Medulla oblongata (tissue), 1 donor: Measurements from ENCODE around the gene HNRNPA3.
"Not testable (repeated sequence)": the region's sequence is repeated elsewhere in the genome, so short reads cannot be mapped to it uniquely, and the experiment has no call there.

ENCODE experiments used
- DNase-seq: peaks from one replicate; pipeline ENCODE4 v3.0.0-alpha.2; 2015; ENCODE audit errors: extremely low spot score

Gene HNRNPA3

GRCh38 chr2:177212106-177212890 is at the start of gene HNRNPA3:
TSS of gene HNRNPA3 (plus strand) at chr2:177212794. CDS start at chr2:177212800, 6 bp downstream.
- peak; percentile 99 for DNase-seq

- no peak for DNase-seq
Measured at GRCh38 chr2:177164131-177164530, 48.5 kb upstream of the HNRNPA3 start.

- peak; percentile 98 for DNase-seq
Measured at GRCh38 chr2:177164584-177165052, 48.0 kb upstream of the HNRNPA3 start.

- DNase-seq, result peak; percentile 89
Measured at GRCh38 chr2:177165061-177165583, 47.5 kb upstream of the HNRNPA3 start.

GRCh38 chr2:177165721-177166711 is 46.6 kb upstream of the HNRNPA3 start:
- DNase-seq, result peak; percentile 74

- peak; percentile 49 for DNase-seq
Measured at GRCh38 chr2:177169810-177170514, 42.6 kb upstream of the HNRNPA3 start.

GRCh38 chr2:177171418-177171865 is 41.2 kb upstream of the HNRNPA3 start:
- DNase-seq, result peak; percentile 66

GRCh38 chr2:177172034-177172880 is 40.3 kb upstream of the HNRNPA3 start:
- DNase-seq, result no peak

- DNase-seq, result peak; percentile 57
Measured at GRCh38 chr2:177174486-177174885, 38.1 kb upstream of the HNRNPA3 start.

- no peak for DNase-seq
Measured at GRCh38 chr2:177175917-177176668, 36.5 kb upstream of the HNRNPA3 start.

- no peak for DNase-seq
Measured at GRCh38 chr2:177178797-177179196, 33.8 kb upstream of the HNRNPA3 start.

GRCh38 chr2:177179227-177179626 is 33.4 kb upstream of the HNRNPA3 start:
- no peak for DNase-seq

GRCh38 chr2:177179671-177180070 is 32.9 kb upstream of the HNRNPA3 start:
- DNase-seq, result not testable (repeated sequence)

GRCh38 chr2:177180269-177181000 is 32.2 kb upstream of the HNRNPA3 start:
- DNase-seq, result no peak

- no peak for DNase-seq
Measured at GRCh38 chr2:177183860-177184259, 28.7 kb upstream of the HNRNPA3 start.

GRCh38 chr2:177184606-177185005 is 28.0 kb upstream of the HNRNPA3 start:
- no peak for DNase-seq

GRCh38 chr2:177186038-177186437 is 26.6 kb upstream of the HNRNPA3 start:
- not testable (repeated sequence) for DNase-seq

- DNase-seq, result no peak
Measured at GRCh38 chr2:177187631-177188312, 24.8 kb upstream of the HNRNPA3 start.
